ENCODE measurements around the gene PPFIBP2.

GRCh38 chr11:7500251-7500650 lies 13.5 kb upstream of the PPFIBP2 start:
- no peak for TF ChIP-seq EP300 (IDR thresholded peaks at IDR 0.05)
- no peak for TF ChIP-seq POLR2AphosphoS5 (IDR thresholded peaks at IDR 0.05)
- no peak for TF ChIP-seq CTCF (IDR thresholded peaks at IDR 0.05)
